Neural cell (in vitro differentiated cells): ENCODE results near the gene DYRK2.

Experiments used
- CTCF ChIP-seq: fragments of 450-650 bp; IDR thresholded peaks from 2 replicates; pipeline ENCODE4 v1.5.1; 2014; ENCODE audit warnings: antibody characterized with exemption, mild to moderate bottlenecking, moderate library complexity; ENCODE audit not compliant: poor library complexity, severe bottlenecking
- EP300 ChIP-seq: fragments of 450-650 bp; conservative IDR thresholded peaks from 2 replicates; pipeline ENCODE4 v1.6.1; 2014; ENCODE audit warnings: antibody characterized with exemption, mild to moderate bottlenecking, moderate library complexity; ENCODE audit not compliant: poor library complexity, severe bottlenecking
- EZH2 ChIP-seq: fragments of 200-600, 300-800 bp; shearing (Covaris generic), sonication (generic); IDR thresholded peaks from 2 replicates; pipeline ENCODE4 v1.6.1; 2014; ENCODE audit warnings: antibody characterized with exemption, low read length, borderline replicate concordance, mild to moderate bottlenecking; ENCODE audit not compliant: insufficient read depth, poor library complexity, severe bottlenecking
- POLR2AphosphoS5 ChIP-seq: IDR thresholded peaks from 2 replicates; pipeline ENCODE4 v1.6.1; 2012
- RAD21 ChIP-seq: fragments of 450-650 bp; conservative IDR thresholded peaks from 2 replicates; pipeline ENCODE4 v1.6.1; 2014; ENCODE audit warnings: antibody characterized with exemption, mild to moderate bottlenecking, moderate library complexity
- REST ChIP-seq: IDR thresholded peaks from 2 replicates; pipeline ENCODE4 v1.6.1; 2012; ENCODE audit warnings: borderline replicate concordance
- SMC3 ChIP-seq: fragments of 450-650 bp; conservative IDR thresholded peaks from 2 replicates; pipeline ENCODE4 v1.6.1; 2014; ENCODE audit warnings: antibody characterized with exemption, mild to moderate bottlenecking, moderate library complexity; ENCODE audit not compliant: poor library complexity
- TAF1 ChIP-seq: IDR thresholded peaks from 2 replicates; pipeline ENCODE4 v1.6.1; 2012; ENCODE audit warnings: low read depth

- TF ChIP-seq CTCF (no peak), REST (no peak), EZH2 (no peak), POLR2AphosphoS5 (no peak), TAF1 (no peak), SMC3 (no peak), RAD21 (no peak), EP300 (no peak)
Measured at GRCh38 chr12:67712011-67712410, 63.5 kb downstream of the DYRK2 start.
